NCI-H1048 (cell line): ENCODE data around the gene TUBB4B.
A peak's percentile ranks its signal among the peaks of the same experiment; 100 is the strongest.
"Not testable (repeated sequence)": the region's sequence is repeated elsewhere in the genome, so short reads cannot be mapped to it uniquely, and the experiment has no call there.

Source experiments
- DNase-seq: peaks from one replicate; lab custom pipeline; 2025; lab: John Stamatoyannopoulos, UW

The TUBB4B gene

GRCh38 chr9:137236936-137237421, 4.1 kb upstream of the TUBB4B start:
- DNase-seq: no peak

DNA sequence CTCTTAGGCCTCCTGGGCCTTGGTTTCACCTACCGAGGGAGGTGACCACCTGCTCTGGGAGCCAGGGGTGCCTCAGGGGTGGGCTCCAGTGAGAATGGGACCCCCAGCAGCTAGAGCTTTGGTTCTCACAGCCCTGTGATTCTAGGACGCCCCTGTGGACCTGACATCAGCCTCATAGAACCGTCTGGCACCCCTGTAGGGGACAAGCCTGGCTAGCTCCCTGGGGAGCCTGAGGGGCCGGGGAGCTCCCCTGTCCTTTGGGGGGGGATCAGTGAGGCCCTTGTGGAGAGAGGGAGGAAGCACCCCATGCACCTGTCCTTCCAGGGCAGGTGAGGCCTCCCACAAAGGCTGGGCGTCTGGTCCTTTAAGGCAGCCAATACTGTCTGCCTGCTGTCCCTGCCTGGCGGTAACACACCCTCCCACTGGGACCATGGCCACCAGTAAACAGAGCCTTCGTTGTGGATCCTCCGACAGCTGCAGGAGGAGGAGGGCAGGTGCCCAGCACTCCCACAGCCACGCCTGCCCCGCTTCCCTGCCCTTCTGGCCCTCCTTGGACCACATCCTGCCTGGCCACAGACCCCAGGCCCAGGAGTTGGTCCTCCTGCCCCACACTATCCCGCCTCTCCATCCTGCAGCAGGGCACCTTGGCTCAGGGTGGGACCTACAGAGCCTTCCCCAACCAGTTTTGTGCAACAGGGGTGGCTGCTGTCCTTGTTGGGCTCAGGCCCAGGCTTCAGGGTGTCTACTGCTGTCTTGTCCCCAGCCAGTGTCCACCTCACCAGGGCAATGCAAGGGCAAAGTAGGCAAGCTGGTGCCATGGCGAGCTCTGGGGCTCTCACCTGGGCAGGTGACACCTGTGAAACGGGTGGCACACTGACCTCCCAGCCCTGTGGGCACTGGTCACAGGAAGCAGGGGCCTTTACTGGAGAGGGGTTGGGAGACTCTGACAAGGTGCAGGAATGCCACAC, 3.0 kb upstream of the TUBB4B start:
- DNase-seq: no peak

- DNase-seq: not testable (repeated sequence)
Observed at GRCh38 chr9:137239541-137240200, 1.4 kb upstream of the TUBB4B start.

DNA sequence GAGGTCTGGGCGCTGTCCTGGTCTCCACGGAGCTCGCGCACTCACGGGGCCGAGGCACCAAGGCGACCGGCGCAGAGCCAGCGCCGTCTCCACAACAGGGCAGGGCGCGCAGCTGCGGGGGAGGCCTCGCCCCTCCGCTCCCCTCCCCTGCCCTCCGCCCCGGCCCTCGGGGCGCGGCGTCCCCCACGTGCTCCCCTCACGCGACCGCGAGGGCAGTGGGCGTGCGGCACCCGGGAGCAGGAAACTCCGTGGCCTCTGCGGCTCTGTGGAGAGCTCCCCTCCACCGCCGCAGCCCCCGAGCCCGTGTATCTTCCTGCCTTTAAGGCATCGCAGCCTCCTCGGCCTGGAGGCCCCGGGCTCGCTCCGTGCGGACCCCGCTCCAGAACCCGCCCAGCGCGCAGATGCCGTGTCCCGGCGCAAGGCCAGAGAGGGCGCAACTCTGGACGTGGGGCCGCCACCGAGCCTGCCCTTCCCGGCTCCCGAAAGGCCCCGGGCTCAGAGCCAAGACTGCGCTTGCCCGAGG, 708 bp upstream of the TUBB4B start:
- peak; percentile 46 for DNase-seq

DNA sequence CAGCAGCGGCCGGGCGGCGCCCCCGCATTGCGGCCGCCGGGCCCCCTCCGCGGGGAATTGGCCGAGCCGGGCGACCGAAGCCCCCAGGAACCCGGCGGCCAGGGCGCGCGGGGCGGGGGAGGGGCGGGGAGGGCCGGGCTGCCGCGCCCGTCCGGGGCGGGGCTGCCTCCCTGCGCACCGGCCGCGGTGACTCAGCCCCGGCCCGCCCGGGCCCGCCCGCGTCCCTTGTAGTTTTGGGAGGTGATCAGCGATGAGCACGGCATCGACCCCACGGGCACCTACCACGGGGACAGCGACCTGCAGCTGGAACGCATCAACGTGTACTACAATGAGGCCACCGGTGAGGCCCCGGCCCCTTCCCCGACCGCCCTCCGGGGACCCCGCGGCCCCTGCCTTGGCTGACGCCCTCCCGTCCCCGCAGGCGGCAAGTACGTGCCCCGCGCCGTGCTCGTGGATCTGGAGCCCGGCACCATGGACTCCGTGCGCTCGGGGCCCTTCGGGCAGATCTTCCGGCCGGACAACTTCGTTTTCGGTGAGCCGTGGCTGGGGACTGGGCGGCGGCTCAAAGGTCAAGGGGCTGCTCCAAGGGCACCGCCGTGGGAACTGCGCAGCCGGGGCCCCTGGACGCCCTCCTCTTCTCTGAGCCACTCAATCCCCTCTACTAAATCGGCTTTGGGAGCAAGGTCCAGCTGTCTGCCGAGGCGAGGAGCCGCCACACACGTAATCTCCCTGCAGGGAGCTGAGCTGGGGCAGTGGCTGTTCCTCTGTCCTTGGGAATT, 592 bp downstream of the TUBB4B start:
- DNase-seq: no peak

DNA sequence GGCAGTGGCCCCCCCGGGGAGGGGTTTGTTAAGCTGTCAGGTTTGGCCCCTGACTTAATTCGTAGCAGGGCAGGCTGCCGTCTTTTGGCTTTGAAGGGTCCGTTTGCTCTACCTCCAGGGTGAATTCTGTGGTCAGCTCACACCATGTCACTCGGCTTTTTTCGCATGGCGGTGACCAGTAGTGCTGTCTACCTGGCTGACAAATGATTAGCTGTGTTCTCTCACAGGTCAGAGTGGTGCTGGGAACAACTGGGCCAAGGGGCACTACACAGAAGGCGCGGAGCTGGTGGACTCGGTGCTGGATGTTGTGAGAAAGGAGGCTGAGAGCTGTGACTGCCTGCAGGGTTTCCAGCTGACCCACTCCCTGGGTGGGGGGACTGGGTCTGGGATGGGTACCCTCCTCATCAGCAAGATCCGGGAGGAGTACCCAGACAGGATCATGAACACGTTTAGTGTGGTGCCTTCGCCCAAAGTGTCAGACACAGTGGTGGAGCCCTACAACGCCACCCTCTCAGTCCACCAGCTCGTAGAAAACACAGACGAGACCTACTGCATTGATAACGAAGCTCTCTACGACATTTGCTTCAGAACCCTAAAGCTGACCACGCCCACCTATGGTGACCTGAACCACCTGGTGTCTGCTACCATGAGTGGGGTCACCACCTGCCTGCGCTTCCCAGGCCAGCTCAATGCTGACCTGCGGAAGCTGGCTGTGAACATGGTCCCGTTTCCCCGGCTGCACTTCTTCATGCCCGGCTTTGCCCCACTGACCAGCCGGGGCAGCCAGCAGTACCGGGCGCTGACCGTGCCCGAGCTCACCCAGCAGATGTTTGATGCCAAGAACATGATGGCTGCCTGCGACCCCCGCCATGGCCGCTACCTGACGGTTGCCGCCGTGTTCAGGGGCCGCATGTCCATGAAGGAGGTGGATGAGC, 1.4 kb downstream of the TUBB4B start:
- DNase-seq: no peak

DNA sequence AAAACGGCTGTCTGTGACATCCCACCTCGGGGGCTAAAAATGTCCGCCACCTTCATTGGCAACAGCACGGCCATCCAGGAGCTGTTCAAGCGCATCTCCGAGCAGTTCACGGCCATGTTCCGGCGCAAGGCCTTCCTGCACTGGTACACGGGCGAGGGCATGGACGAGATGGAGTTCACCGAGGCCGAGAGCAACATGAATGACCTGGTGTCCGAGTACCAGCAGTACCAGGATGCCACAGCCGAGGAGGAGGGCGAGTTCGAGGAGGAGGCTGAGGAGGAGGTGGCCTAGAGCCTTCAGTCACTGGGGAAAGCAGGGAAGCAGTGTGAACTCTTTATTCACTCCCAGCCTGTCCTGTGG, 2.2 kb downstream of the TUBB4B start:
- not testable (repeated sequence) for DNase-seq

DNA sequence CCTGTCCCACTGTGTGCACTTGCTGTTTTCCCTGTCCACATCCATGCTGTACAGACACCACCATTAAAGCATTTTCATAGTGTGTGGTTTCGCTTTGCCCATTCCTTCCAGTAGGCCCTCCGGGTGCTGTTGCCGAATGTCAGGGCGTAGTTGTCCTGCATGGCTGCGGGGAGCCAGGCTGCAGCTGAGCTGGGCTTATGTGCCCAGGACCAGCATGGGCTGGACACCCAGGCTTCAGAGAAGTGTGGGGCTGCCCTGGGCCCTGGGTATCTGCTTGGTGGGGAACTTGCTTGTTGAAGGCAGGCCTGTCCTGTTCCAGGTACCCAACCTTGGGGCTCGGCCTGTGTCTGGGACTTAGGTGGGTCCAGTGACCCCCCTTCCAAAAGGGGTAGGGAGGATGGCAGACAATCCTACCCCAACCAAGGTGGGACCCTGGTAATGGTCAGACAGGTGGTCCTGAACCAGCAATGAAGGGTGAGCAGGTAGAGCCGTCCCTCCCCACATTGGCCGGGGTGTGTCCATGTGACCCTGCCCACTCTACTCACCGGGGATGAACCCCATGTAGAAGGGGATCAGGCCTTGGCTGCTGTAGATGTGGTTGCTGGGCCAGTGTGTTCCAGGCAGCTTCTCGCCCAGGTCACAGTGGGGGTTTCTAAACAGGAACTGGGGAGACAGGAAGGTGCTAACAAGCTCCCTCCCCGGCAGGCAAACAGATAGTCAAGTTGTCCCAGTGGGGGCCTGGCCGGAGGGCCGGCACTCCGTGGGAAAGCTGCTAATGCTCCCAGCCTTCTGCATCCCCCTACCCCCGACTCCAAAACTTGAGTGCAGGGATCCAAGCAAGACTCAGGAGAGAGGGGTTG, 2.8 kb downstream of the TUBB4B start:
- DNase-seq: no peak

- no peak for DNase-seq
Observed at GRCh38 chr9:137244486-137245449, 3.7 kb downstream of the TUBB4B start.

DNA sequence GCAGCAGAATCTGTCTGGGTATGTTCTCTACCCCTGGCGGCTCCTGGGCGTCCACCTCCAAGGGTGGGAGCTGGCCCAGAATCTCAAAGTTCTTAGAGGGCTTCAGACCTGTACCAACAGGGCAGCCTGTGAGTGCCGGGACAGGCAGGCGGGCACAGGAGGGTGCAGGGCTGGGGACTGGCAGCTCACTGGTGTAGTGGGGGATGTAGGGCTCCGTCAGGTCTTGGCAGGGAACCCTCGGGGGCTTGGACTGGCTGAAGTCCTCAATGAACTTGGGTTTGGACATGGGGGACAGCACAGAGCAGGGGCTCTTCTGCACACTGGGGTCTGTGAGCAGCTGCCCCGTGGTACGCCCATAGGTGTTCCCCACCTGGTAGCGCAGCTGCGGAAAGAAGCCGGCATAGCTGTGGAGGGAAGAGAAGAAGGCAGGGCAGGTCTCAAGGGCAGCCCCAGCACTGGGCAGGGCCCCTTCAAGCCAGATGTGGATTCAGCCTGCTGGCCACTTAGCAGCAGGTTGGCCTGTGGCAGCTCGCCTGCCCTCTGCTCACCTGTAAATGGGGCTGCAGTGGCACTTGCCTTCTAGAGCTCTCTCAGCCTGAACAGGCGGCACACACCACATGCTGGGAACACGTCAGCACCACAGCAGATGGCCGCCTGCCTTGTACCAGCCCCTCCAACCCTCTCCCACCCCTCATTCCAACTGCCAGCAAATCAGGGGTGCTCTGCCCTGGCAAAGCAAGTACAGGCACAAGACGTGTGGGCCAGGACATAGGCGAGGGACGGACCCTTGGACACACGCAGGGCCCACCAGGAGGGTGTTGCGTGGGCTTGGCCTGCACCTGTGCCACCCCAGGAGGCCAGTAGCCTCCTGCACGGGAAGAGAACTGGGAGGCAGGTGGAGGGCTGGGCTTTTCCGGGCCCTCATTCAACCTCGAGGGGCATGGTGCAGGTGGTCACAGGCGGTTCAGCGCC, 4.6 kb downstream of the TUBB4B start:
- no peak for DNase-seq

DNA sequence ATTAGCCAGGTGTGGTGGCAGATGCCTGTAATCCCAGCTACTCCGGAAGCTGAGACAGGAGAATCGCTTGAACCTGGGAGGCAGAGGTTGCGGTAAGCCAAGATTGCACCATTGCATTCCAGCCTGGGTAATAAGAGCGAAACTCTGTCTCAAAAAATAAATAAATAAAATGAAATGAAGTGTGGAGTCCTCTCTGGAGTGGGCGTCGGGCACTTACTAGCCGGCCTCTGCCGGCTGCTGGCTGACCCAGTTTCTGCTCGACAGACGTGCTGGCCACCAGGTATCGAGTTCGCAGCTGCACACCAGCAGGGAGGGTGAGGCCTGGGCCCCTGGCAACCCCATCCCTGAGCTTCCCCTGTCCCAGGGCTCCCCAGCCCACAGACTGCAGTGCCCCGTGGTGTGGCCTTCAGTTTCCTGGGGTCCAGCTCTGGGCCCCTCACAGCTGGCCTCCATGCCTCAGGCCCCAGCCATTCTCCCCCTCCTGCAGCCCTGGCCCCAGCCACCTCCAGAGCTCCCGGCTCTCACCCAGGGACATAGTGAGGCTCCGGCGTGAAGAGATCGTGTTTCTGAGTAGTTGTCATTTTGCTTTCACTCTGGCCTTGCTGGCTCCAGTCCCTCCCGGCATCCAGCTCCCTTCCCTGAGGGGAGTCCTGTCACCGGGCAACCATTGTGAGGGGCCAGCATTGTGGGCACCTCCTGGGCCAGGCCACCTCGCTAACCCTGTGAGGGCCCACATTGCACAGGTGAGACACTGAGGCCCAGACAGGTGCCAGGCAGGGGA, 6.2 kb downstream of the TUBB4B start:
- no peak for DNase-seq

DNA sequence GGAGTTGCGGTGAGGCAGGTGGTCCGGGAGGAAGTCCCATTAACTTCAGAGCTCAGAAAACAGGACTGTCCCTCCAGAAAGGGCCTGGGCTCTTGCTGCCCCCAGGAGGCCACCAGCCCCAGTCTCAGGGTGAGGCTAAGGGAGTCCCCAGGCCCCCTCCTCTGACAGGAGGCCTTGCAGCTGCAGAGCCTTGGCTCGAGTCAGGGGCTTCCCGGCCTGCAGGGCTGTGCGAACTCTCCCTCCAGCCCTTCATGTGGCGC, 6.8 kb downstream of the TUBB4B start:
- no peak for DNase-seq

GRCh38 chr9:137250329-137251193, 9.5 kb downstream of the TUBB4B start:
- no peak for DNase-seq

DNA sequence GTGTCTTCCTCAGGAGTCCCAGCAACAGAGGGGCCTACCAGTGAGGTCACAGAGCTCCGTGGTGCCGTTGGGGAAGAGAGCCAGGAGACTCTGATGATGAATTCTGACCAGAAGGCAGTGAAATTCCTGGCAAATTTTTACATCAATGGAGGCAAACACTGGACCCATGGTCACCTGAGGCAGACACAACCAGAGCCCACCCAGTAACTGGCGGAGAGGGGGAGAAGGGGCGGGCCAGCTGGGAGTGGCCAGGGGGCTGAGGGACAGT, 10.0 kb downstream of the TUBB4B start, which contains the start of gene STPG3:
Gene STPG3, plus strand, starts transcription at position 93 of the 268 bp plus-strand sequence. Its CDS starts 1 bp downstream, at position 94.
- no peak for DNase-seq

GRCh38 chr9:137251490-137252268, 10.6 kb downstream of the TUBB4B start:
- DNase-seq: no peak
